ENCODE measurements around the gene PCMT1. TPM values are rescaled to one million over a fixed set of nuclear protein-coding genes. Genes with fewer than 3 reads are reported as not detected.

PCMT1 gene
- total and polyA plus RNA-seq, 2 of the 13 experiments (the other 11 are each of a cell fraction or from before 2014, with no cell fraction given), result 112 to 169 TPM

DNA sequence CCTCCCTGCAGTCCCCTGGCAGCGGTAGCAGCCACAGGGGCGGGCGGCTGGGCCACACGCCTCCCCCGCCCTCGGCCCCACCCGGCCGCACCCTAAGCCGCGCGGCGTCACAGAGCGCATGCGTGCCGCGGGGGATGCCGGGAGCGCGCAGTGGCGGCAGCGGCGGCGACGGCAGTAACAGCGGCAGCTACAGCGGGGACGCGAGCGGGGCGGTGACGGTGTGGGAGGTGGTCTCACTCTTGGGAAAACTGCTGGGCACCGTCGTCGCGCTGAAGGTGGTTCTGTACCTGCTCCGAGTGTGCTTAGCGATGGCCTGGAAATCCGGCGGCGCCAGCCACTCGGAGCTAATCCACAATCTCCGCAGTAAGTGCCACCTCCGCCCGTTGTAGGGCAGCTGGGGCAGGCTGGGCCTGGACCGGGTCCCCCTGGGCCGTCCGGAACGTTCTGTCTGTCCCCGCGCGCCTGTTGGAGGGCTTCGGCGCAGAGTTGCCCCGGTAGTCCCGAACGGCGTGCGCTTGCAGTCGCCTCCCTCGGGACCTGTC is at the start of gene PCMT1 (continued):
- TF ChIP-seq, protein P1, sequence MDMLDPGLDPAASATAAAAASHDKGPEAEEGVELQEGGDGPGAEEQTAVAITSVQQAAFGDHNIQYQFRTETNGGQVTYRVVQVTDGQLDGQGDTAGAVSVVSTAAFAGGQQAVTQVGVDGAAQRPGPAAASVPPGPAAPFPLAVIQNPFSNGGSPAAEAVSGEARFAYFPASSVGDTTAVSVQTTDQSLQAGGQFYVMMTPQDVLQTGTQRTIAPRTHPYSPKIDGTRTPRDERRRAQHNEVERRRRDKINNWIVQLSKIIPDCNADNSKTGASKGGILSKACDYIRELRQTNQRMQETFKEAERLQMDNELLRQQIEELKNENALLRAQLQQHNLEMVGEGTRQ (IDR thresholded peaks at IDR 0.05; ENCODE audit: low read depth, low read length), result no peak
- TF ChIP-seq, protein P1 (CRISPR knock-in tag; IDR thresholded peaks at IDR 0.05; ENCODE audit: borderline replicate concordance), result no peak
- TF ChIP-seq ZNF337 (CRISPR knock-in tag; IDR thresholded peaks at IDR 0.05; ENCODE audit: borderline replicate concordance, low read depth) (no peak), REXO4 (CRISPR knock-in tag; IDR thresholded peaks at IDR 0.05; ENCODE audit: borderline replicate concordance) (no peak), MEIS2 (CRISPR knock-in tag; IDR thresholded peaks at IDR 0.05) (peak; percentile 88), HDAC2 (CRISPR knock-in tag; IDR thresholded peaks at IDR 0.05) (peak; percentile 31; the same call in 1 of the 2 replicates), PHF5A (CRISPR knock-in tag; IDR thresholded peaks at IDR 0.05; ENCODE audit: low read depth, unreplicated experiment) (peak; percentile 79), MAF1 (CRISPR knock-in tag; IDR thresholded peaks at IDR 0.05; ENCODE audit: borderline replicate concordance) (peak; percentile 72), ZFAT (CRISPR knock-in tag; conservative IDR thresholded peaks at IDR 0.05) (no peak), ZNF629 (CRISPR knock-in tag; conservative IDR thresholded peaks at IDR 0.05) (0 out of 2 replicates have a peak, but pooled peaks have one; percentile 5), EHMT2 (IDR thresholded peaks at IDR 0.05; ENCODE audit: borderline replicate concordance, low read depth, low read length) (no peak), RARG (CRISPR knock-in tag; IDR thresholded peaks at IDR 0.05; ENCODE audit: low read depth) (no peak), PRMT3 (CRISPR knock-in tag; IDR thresholded peaks at IDR 0.05; ENCODE audit: borderline replicate concordance, low read depth) (no peak), ZNF367 (CRISPR knock-in tag; IDR thresholded peaks at IDR 0.05; ENCODE audit: borderline replicate concordance) (peak; percentile 69; the same call in 1 of the 2 replicates), ZEB1 (IDR thresholded peaks at IDR 0.05; ENCODE audit: insufficient replicate concordance, low read depth) (no peak), U2AF2 (IDR thresholded peaks at IDR 0.05; ENCODE audit: low read depth, low read length) (no peak), HIVEP1 (CRISPR knock-in tag; IDR thresholded peaks at IDR 0.05) (peak; percentile 74; the same call in 1 of the 2 replicates), ZNF10 (CRISPR knock-in tag; IDR thresholded peaks at IDR 0.05; ENCODE audit: borderline replicate concordance, low read depth) (no peak), ZNF776 (CRISPR knock-in tag; IDR thresholded peaks at IDR 0.05) (no peak; the same call in 1 of the 2 replicates), PHF8 (CRISPR knock-in tag; IDR thresholded peaks at IDR 0.05) (peak; percentile 87), ZNF446 (CRISPR knock-in tag; IDR thresholded peaks at IDR 0.05) (no peak), ZNF720 (CRISPR knock-in tag; IDR thresholded peaks at IDR 0.05) (no peak), SALL1 (CRISPR knock-in tag; IDR thresholded peaks at IDR 0.05) (peak; percentile 82), ATAD3A (CRISPR knock-in tag; IDR thresholded peaks at IDR 0.05) (0 out of 2 replicates have a peak, but pooled peaks have one; percentile 45), ZFP36 (IDR thresholded peaks at IDR 0.05; ENCODE audit: borderline replicate concordance, low read depth, low read length, partially characterized antibody) (no peak), NFE2L2 (IDR thresholded peaks at IDR 0.05; ENCODE audit: low read length) (no peak)
- TF ChIP-seq, protein P2, sequence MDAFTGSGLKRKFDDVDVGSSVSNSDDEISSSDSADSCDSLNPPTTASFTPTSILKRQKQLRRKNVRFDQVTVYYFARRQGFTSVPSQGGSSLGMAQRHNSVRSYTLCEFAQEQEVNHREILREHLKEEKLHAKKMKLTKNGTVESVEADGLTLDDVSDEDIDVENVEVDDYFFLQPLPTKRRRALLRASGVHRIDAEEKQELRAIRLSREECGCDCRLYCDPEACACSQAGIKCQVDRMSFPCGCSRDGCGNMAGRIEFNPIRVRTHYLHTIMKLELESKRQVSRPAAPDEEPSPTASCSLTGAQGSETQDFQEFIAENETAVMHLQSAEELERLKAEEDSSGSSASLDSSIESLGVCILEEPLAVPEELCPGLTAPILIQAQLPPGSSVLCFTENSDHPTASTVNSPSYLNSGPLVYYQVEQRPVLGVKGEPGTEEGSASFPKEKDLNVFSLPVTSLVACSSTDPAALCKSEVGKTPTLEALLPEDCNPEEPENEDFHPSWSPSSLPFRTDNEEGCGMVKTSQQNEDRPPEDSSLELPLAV (CRISPR knock-in tag; conservative IDR thresholded peaks at IDR 0.05; ENCODE audit: low read depth), result no peak
- TF ChIP-seq, protein P3, sequence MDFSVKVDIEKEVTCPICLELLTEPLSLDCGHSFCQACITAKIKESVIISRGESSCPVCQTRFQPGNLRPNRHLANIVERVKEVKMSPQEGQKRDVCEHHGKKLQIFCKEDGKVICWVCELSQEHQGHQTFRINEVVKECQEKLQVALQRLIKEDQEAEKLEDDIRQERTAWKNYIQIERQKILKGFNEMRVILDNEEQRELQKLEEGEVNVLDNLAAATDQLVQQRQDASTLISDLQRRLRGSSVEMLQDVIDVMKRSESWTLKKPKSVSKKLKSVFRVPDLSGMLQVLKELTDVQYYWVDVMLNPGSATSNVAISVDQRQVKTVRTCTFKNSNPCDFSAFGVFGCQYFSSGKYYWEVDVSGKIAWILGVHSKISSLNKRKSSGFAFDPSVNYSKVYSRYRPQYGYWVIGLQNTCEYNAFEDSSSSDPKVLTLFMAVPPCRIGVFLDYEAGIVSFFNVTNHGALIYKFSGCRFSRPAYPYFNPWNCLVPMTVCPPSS (IDR thresholded peaks at IDR 0.05), result no peak
